ENCODE measurements around the gene CGNL1.

Gene CGNL1

DNA sequence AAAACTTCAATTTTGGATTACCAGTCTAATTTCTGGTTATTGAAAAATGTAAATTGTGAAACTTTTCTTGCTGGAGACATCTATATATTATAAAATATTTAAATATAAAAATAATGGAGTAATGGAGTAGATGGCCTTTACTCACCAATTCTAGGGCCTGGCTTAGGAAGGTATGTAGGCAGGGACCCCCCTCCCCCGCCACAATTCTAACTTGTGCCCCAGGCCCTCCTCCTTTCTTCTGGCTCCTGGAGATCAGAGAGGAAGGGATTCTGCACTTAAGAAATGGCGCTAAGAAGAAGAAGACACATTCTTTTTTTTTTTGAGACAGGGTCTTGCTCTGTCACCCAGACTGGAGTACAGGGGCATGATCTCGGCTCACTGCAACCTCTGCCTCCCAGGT, 49.5 kb downstream of the CGNL1 start:
- DNase-seq, result no peak

DNA sequence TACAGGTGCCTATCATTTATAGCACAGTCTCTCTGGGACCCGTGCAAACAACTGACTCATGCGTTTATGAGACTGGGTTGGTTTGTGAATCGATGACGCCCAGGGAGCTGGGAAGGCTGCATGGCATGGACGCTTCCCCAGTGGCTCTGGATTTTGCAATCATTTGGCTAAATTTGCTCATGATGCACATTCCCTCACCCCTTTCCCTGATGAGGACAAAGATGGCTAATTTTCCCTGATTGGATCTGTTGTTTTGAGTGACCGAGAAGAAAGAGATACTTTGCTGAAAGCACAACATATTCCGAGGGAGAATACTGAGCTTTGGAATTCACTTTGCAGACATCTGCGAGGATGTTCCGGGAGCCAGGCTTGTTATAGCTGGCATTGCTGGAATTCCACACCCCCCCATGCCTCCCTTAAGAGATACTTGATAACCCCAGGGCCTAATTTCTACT, 51.1 kb downstream of the CGNL1 start:
- no peak for DNase-seq

DNA sequence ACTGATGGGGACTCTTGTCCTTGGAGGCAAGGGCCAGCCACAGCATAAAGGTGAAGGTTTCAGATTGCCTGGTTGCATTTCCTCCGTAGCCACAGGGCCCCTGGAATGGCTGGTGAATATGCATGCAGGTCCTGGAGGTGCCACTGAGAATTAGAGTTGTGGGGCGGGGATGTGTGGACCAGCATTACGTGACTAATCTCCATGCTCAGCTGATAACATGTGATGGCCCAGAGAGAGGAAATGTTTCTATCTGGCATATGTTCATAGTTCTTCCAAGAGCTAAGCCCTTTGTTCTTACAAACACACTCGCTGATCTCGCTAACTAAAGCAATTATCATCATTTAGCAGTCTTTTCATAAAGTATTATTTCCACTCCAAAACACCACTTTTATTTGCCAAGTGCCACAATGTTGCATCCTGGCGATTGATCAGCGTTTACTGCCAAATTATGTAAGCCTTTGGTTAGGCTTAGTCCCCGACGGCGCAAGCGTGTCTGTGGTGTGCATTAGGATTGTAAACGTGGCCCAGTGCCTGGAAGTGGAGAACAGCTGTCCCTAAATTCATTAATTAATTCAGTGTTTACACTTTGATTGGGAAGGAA, 55.9 kb downstream of the CGNL1 start:
- peak; percentile 54 for DNase-seq

DNA sequence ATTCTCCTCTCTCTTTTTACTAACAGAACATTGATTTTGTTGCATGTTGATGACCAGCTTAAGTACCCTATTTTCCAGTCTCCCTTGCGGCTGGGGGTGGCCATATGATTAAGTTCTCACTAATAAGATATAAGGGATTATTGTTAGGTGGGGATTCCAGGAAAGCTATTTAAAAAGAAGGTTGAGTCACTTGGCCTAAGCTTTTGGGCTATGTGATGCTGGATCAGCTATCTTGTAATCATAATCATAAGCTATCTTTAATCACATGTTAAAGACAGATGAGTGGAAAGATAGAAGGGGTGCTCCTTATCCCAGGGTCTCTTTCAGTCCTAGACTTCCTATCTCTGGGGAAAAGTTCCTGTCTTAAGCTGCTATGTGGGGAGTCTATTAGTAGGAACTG, 59.9 kb downstream of the CGNL1 start:
- no peak for DNase-seq

DNA sequence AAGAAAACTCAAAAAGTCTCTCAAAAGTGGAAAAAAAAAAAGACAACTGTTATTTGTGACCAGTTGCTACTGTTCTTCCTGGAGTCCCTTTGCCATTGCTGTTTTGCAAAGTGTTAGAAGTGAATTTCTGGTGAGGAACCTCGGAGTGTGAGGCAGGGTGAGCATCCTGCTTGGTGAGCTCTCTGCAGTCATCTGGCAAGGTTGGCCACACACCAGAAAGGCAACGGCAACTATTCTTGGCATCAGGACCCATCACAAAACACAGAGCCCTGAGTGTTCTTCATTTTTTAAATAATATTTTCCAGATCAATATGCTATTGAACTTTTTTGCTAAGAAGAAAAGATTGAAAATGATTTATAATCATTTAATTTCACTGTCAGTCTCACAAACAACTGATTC, 60.7 kb downstream of the CGNL1 start:
- DNase-seq, result no peak

DNA sequence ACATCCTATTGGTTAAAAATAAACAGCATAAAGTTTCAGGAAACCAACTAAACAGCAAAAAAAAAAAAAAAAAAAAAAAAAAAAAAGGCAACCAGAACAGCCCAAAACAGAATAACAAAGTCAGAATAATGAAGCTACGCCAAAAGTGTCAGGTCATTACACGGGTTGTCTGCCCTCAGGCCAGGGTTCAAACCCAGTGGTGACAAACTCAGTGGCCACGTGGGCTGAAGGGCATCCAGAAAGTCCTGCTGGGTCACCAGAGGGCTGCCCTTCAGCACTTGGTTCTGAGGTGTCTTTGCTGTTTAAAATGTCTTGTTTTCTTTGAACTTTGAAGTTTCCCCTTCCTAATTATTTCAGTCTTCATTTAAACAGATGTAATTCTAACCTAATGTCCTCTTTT, 61.3 kb downstream of the CGNL1 start:
- DNase-seq, result no peak

DNA sequence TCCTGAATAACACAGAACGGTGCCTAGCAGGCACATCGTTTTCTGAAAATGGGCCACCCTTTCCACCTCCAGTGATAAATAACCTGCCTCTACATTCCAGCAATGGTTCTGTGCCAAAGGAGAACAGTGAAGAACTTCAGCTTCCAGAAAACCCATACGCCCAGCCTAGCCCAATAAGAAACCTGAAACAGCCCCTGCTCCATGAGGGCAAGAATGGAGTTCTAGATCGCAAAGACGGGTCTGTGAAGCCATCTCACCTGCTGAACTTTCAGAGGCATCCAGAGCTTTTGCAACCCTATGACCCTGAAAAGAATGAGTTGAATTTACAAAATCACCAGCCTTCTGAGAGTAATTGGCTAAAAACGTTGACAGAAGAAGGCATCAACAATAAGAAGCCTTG, 61.9 kb downstream of the CGNL1 start:
- DNase-seq, result no peak

DNA sequence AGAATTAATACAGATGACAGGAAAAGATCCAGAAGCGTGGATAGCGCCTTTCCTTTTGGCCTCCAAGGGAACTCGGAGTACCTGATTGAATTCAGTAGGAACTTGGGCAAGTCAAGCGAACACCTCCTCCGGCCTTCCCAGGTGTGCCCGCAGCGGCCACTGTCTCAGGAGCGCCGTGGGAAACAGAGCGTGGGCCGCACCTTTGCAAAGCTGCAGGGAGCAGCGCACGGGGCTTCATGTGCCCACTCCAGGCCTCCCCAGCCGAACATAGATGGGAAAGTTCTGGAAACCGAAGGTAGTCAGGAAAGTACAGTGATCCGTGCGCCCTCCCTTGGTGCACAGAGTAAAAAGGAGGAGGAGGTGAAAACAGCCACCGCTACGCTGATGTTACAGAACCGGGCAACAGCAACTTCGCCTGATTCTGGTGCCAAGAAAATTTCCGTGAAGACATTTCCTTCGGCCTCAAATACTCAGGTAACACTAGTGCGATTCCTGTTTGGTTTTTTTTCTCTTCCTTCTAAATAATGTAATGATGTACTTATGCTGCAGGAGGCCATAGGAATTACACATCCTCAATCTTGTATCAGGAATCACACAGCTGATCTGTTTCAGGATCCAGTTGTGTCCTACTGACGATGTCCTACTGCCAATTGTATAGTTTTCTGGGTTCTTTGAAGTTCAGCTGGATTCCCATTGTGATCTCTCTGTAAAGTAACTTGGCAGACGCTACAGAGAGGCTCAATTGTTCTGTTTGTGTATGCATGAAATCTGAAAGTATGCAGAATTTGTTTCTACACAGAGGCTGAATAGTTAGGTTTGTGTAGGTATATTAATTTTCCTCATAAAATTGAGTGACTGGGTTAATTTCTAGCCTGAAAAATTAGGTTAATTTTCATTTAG, 63.1 kb downstream of the CGNL1 start:
- no peak for DNase-seq

DNA sequence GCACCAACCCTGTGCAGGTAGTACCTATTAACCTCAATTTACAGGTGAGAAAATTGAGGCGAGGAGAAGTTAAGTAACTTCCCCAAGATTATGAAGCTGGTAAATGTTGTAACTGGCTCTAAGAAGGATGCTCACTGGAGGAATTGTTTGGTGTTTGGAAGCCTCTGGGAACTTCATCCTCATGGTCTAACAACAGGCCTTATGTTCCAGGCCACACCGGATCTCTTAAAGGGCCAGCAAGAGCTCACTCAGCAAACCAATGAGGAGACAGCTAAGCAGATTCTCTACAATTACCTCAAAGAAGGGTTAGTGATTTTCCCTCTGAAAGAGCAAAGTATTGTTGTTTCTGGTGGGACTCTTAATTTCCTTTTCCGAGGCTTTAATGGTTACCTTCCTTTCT, 63.9 kb downstream of the CGNL1 start:
- no peak for DNase-seq

DNA sequence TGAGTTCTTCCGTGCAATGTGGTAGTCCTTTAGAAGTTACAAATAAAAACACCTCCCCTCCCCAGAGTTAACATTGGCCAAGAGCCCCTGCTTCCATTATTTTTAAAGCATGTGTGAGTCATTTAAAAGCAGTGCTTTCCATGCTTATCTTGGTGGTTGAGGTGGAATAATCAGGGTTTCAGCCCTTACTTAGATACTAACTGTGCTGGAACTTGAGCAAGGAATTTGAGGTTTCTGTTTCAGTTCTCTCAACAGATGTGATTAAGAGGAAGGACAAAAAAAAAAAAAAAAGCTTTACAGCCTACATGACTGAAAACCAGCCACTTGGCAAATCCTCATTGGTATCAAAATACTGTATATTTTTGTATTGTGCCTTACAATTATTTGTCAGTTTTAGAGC, 64.5 kb downstream of the CGNL1 start:
- DNase-seq, result no peak

DNA sequence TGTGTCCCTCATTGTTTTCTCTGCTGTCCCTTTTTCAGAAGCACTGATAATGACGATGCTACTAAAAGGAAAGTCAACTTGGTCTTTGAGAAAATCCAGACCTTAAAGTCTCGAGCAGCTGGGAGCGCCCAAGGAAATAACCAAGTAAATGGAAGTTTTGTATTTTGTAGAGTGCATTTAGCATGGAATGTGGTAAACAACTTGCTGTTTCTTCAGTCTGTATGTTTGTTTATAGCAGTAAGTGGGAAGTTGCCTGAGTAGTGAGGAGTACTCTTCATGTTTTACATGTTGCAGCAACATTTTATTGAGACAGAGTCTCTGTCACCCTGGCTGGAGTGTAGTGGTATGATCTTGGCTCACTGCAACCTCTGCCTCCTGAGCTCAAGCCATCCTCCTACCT, 66.0 kb downstream of the CGNL1 start:
- DNase-seq, result no peak

DNA sequence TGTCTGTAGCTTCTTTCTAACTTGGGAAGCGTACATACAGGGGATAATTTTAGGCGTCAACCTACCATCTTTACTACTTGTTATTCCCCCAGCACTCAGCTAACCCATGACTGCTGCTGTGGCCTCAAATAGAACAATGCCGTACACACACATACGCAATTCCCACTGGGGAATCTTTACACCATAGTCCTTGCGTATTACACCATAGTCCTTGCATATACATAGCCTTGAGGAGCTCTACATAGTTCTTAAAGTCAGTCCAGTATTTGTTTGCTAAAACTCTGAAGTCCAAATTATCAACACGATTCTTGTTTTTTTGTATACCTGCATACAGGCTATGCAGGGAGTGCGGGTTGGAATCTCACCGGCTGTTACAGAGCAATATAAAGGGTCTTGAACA, 67.2 kb downstream of the CGNL1 start:
- no peak for DNase-seq

DNA sequence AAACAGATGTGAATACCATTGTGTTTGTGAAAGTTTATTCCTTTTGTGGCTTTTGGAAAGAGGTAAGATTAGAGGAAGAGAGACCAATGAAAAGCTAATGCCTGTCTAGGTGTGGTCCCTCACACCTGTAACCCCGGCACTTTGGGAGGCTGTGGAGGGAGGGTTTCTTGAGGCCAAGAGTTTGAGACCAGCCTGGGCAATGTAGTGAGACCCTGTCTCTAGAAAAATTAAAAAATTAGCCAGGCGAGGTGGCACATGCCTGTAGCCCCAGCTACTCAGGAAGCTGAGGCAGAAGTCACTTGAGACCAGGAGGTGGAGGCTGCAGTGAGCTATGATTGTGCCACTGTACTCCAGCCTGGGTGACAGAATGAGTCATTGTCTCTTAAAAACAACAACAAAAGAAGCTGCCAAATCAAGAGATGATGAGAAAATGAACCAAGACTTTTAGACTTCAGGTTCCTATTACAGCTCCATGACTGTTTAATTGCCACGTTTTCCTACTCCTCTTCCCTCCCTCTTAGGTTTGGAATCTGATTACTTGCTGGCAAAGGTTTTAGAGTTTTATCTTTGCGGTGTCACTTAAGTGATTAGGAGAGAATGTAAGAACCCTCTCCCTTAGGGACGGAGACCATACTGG, 68.7 kb downstream of the CGNL1 start:
- DNase-seq, result peak; percentile 4

DNA sequence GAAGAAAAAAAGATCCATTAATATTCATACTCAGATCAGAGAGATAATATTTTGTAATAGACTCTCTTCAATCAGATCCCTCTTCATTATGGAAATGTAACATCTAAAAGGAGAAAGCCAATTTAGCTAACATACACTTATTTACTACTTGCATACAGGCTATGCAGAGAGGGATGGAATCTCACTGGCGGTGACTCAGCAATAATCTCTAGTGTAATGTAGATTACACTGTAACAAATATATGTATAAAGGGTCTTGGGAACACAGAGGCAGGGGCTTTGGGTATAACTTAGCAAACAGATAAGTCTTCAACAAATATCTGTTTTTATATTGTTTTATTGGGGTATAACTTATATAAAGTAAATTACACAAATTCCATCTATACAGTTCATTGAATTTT, 69.6 kb downstream of the CGNL1 start:
- DNase-seq, result no peak

DNA sequence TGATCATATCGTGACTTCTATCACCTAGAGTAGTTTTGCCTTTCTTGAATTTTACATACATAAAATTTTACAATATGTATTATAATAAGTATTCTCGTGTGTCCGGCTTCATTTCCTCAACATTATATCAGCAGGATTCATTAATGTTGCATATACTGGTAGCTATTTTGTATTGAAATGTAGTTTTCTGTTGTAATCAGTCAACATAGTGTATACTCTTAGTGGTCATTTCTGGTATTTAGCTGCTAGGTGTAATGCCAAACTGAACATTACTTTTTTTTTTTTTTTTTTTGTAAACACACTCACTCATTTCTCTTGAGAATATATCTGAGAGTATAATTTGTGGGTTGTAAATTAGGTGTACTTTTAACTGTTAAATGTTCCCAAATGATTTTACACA, 70.1 kb downstream of the CGNL1 start:
- no peak for DNase-seq

DNA sequence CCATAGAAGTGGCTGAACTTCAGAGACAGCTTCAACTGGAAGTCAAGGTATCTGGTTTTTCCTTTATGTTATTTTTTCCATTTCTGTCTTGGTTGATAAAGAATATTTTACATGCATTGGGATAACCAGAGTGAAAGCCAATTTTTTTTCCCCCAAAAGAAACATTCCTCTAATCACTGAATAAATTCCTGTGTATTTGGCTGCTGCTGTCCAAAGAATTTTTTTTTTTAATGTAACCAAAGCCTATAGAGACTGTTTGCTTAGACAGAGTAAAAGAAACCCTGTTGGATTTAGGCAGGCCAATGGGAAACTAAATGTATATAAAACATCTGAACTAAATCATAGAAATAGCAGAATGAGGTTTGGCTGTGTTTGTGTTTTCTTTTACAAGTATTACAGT, 75.2 kb downstream of the CGNL1 start:
- no peak for DNase-seq

DNA sequence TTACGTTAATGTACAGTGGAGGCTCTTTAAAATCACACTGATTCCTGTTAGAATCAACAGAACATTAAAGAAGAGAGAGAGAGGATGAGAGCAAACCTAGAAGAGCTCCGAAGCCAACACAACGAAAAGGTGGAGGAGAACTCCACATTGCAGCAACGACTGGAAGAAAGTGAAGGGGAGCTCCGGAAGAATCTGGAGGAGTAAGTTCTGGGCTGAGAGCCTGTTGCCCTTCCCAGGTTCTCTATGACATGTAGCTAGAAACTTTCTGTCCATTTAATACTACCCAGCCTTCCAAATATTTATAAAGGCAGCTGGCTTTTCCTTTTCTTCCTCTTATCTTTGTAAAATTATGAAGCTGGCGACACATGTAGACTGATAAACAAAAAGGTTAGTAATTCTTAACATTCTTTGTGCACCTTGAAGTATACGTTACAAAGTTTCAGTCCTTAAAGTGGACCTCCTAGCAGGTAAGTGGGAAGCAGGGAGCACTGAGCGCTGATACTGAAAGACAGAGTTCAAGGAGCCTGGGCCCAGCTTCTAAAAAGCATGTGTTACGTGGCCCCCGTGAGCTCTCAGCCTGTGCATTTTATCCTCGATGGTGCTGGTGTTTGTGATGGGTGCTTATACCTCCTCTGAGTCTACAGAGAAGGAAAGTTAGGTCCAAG, 75.9 kb downstream of the CGNL1 start:
- DNase-seq, result no peak

DNA sequence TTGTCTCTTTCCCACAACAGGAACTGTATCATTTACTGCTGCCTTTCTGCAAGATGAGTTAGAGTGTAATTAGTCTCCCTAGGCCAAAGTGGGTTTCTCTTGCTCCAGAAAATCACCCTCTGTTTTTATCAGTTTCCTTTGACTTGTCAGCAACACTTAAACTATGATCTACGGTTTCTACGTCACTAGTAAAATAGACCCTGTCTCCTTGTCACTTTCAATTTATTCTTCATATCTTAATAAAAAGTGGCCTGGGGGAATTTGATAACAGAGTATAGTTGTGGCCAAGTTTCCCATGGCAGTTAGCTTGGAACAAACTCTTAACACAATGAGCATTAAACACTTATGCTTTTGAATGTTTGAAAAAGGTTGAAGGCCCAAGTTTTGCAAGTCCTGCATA, 79.6 kb downstream of the CGNL1 start:
- DNase-seq, result no peak

DNA sequence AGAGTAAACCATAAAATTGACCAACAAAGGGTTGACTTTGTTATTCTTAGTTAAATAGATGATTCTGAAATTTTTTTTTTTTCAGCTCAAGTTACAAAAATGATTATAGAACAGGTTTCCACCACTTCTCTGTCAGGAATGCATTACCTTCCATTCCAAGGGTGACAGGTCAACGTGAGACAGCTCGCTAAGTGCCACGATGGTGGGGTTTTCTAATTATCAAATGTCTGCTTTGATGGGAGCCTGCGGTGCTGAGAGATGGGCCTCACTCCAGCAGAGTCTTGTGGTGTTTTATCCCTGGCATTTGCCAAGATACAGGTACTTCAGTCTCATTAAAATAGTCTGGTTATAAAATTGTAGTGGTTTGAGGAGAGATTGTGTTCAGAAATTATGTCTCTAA, 80.3 kb downstream of the CGNL1 start:
- DNase-seq, result no peak

DNA sequence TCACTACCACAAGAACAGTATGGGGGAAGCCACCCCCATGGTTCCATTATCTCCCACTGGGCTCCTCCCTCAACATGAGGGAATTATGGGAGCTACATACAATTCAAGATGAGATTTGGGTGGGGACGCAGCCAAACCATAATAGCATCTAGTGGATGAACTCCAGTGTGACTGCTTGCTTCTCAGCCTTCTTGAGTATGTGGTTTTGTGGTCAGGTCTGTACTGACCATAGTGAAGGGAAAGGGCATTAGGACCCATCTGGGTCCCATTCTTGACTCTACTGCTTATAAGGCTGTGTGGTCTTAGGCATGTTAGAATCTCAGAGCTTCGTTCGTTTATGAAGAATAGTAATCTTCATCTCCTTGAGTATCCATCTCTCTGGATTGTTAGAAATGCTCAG, 81.4 kb downstream of the CGNL1 start:
- no peak for DNase-seq

DNA sequence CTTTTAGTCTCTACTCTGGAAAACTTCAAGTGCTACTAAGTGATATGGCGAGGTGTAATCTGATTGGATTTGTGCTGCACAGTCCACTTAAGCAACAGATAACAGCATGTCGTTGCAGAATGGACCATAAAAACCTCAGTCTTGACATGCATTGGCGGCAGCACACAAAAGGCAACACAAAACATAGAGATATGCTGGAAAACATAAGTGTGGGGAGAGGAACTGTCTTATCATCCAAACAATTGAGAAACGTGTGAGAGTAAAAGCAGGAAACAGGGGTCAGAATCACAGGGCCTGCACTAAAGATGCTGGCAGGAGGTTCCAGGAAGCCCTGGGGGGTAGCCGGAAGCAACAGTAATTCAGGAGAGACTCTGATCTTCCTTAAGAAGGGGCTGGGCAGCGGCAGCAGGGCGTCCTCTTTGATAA, 82.1 kb downstream of the CGNL1 start:
- DNase-seq, result no peak

DNA sequence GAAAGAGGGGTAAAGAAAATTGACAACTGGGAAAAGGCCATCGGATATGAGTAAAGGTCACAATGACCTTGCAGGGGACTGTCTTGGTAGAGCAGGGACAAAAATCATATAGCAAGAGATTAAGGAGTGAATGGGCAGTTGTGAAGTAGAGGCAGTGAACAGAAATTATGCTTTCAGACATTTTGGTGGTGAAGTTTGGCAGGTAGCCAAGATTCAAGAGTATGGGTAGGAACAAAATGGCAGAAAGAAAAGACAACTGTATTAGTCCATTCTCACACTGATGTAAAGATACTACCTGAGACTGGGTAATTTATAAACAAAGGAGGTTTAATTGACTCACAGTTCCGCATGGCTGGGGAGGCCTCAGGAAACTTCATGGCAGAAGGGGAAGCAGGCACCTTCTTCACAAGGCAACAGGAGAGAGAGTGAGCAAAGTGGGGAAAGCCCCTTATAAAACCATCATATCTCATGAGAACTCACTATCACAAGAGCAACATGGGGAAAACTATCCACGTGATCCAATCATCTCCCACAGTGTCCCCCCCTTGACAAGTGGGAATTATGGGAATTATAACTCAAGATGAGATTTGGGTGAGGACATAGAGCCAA, 84.0 kb downstream of the CGNL1 start:
- DNase-seq, result no peak

DNA sequence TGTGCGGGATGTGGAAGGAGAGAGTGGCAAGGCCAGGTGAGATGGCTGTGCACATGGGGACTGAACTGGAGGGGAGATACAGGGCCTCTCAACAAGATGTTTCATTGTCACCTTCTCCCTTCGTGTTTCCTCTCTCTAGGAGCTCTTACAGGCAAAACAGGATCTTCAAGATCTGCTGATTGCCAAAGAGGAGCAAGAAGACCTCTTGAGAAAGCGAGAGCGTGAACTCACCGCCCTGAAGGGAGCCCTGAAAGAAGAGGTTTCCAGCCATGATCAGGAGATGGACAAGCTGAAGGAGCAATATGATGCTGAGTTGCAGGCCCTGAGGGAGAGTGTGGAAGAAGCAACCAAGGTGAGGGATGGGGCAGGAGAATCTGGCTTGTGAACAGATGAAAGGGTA, 85.2 kb downstream of the CGNL1 start:
- DNase-seq, result no peak
